GM21529 (cell line): ENCODE measurements around the gene ANKFN1.

Experiments
- ATAC-seq: cut with Tn5 transposase; IDR thresholded peaks from one replicate; pipeline ENCODE4 v1.9.1; 2021; ENCODE audit not compliant: unreplicated experiment

The ANKFN1 gene

DNA sequence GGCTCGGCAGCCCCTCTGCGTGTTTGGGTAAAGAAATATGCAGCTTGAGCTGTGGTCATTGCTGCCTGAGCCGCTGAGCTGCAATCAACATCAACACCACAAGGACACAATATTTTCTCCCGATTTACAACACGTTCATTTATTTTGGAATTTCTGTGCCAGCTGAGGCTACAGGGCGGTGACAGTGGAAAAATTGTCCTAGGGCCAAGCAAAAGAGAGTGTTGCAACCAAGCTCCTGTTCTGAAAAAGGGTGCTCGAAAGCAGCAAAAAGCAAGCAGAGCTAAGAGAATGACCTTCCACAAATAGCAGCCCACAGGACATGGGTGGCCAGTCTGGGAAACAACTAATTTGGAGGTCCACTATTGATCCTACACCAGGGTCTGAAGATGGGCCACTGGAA is 404.8 kb downstream of the ANKFN1 start:
- no peak for ATAC-seq
